Transverse colon (tissue), 4 donors: ENCODE data around the gene GATB. TPM values are rescaled to one million over a fixed set of nuclear protein-coding genes. Genes with fewer than 3 reads are reported as not detected.
A peak's percentile ranks its signal among the peaks of the same experiment; 100 is the strongest.

Experiments used
- DNase-seq: peaks from one replicate; pipeline ENCODE4 v3.0.0-alpha.2; 2019
- H3K27ac ChIP-seq, 4 donors: fragments of 200-600 bp; sonication (generic); 2 replicates each; pipeline ENCODE4 v1.5.1; 2016 to 2018; ENCODE audit warnings: inconsistent platforms in 4 of 4
- H3K27me3 ChIP-seq: fragments of 200-600 bp; sonication (generic); 2 replicates; pipeline ENCODE4 v1.5.1; 2017; ENCODE audit warnings: inconsistent platforms
- H3K36me3 ChIP-seq, 4 donors: fragments of 200-600 bp; sonication (generic); 2 replicates each; pipeline ENCODE4 v1.5.1; 2017 to 2019; ENCODE audit warnings: inconsistent platforms in 4 of 4
- H3K4me1 ChIP-seq, 4 donors: fragments of 200-600 bp; sonication (generic); 2 replicates each; pipeline ENCODE4 v1.5.1; 2017 to 2020; ENCODE audit warnings: inconsistent platforms in 4 of 4
- H3K4me3 ChIP-seq, 4 donors: fragments of 200-600 bp; sonication (generic); 1 replicate in 1 of 4; 2 replicates in 3 of 4; pipeline versions ENCODE4 v1.5.1 to v1.6.1; 2017 to 2019; ENCODE audit warnings: inconsistent platforms in 4 of 4
- H3K9me3 ChIP-seq, 2 donors: fragments of 200-600 bp; sonication (generic); 2 replicates each; pipeline ENCODE4 v1.5.1; 2017 to 2019; ENCODE audit warnings: inconsistent platforms in 2 of 2
- CTCF ChIP-seq, 5 experiments: fragments of 200-600 bp in 3 of 5; fragments of 450-650 bp in 2 of 5; sonication (generic) in 3 of 5; IDR thresholded peaks; 1 replicate in 2 of 5; 2 replicates in 3 of 5; pipeline ENCODE4 v1.5.1; 2016 to 2017; ENCODE audit warnings: antibody characterized with exemption in 5 of 5, inconsistent platforms in 3 of 5, mild to moderate bottlenecking in 2 of 5, moderate library complexity in 1 of 5
- EP300 ChIP-seq: sonication (generic); formaldehyde crosslinking; IDR thresholded peaks from one replicate; pipeline ENCODE4 v1.6.1; 2017; ENCODE audit warnings: antibody characterized with exemption, low read depth
- POLR2A ChIP-seq: fragments of 450-650 bp; IDR thresholded peaks from one replicate; pipeline ENCODE4 v1.6.1; 2016; ENCODE audit warnings: antibody characterized with exemption, mild to moderate bottlenecking, moderate library complexity
- POLR2AphosphoS5 ChIP-seq, 3 donors: sonication (generic); formaldehyde crosslinking; IDR thresholded peaks; one replicate each; pipeline ENCODE4 v1.6.1; 2016; ENCODE audit warnings: antibody characterized with exemption in 3 of 3
- WGBS, 2 donors: methylation state at CpG; one replicate each; pipeline ENCODE4 v1.1.5; 2018; ENCODE audit warnings: low coverage in 1 of 2; 5-methylcytosine and 5-hydroxymethylcytosine counted together
- in situ Hi-C, 4 donors: fragments of 200-750 bp; cut with MboI; loops; one replicate each; pipeline versions ENCODE4 v1.15.0 to v1.15.1; 2017; ENCODE audit warnings: low sequenced_read_pairs in 3 of 4, low pct_ligation_motif_present in 1 of 4, low pct_unique_long_range_greater_than_20kb in 1 of 4
- intact Hi-C: fragments of 100-400 bp; cut with DNase I; formaldehyde crosslinking; loops from one replicate; pipeline ENCODE4 v1.15.1; 2023; ENCODE audit warnings: low total_unique reads
- total RNA-seq, 4 donors: library from RNA; depleted of rRNA; stranded (reverse); fragments of >200 nt; gene quantifications; one replicate each; pipeline ENCODE4 v1.1.0, GENCODE V29; 2016

GATB gene
- total RNA-seq, 4 donors from 2014 or later, result 22.5 to 111 (median 27.3) TPM

- Histone ChIP-seq H3K9me3 (no peaks in the 10 kb centered on the region), H3K4me1 (peaks cover 0 to 7% (median 0%) of the 10 kb centered on the region in 4 donors), H3K27ac (no peak overlapping the region), H3K4me3 (no peak overlapping the region), H3K27me3 (no peaks in the 10 kb centered on the region), H3K36me3 (no peaks in the 10 kb centered on the region)
- TF ChIP-seq POLR2A, result no peak
- TF ChIP-seq POLR2AphosphoS5 (IDR thresholded peaks at IDR 0.05), result no peak
- no peak for TF ChIP-seq CTCF (IDR thresholded peaks at IDR 0.05)
- TF ChIP-seq EP300, result no peak
- 93 to 98% methylated on average over 4 of the region's 4 CpGs for WGBS, 2 donors
- intact Hi-C loops, result no loop called here
- DNase-seq, result no peak
- in situ Hi-C loops, result no loop called here
Observed at GRCh38 chr4:151808542-151808941, 47.7 kb upstream of the GATB start.

DNA sequence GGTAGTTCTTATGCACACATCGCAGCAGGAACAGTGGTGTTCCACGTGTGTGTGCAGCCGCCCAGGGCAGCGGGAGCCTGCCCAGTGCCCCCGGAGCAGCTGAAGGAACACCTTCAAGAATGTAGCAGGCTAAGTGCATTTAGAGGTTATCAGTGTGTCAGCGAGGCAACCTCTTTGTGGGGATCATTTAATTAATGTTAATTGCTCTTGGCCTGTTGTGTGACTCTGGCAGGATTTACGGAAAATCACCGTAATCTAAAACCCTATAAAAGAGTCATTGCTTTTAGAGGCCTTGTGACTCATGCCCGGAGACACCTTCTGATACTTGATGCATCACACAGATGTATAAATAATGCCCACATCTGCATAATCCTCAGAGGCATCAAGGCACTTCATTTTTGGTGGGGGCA is 47.3 kb upstream of the GATB start:
- no peak overlapping the region for H3K4me3 ChIP-seq
- H3K9me3 ChIP-seq, result no peaks in the 10 kb centered on the region
- in situ Hi-C loops (no loop called here), intact Hi-C loops (no loop called here)
- no peak overlapping the region for H3K27ac ChIP-seq
- no peaks in the 10 kb centered on the region for H3K36me3 ChIP-seq
- 60% methylated on average over 9 of the region's 9 CpGs; no CpG with 5 or more reads in 1 of the 2 donors for WGBS, 2 donors
- DNase-seq, result no peak
- TF ChIP-seq EP300 (no peak), CTCF (IDR thresholded peaks at IDR 0.05) (no peak), POLR2A (no peak), POLR2AphosphoS5 (IDR thresholded peaks at IDR 0.05) (no peak)
- H3K4me1 ChIP-seq, result peaks cover 0 to 7% (median 0%) of the 10 kb centered on the region in 4 donors
- H3K27me3 ChIP-seq, result no peaks in the 10 kb centered on the region

GRCh38 chr4:151807220-151807619 is 46.4 kb upstream of the GATB start:
- 49 to 53% methylated on average over 5 to 7 of the region's 7 CpGs for WGBS, 2 donors
- Histone ChIP-seq H3K27ac (no peak overlapping the region), H3K4me3 (no peak overlapping the region), H3K27me3 (no peaks in the 10 kb centered on the region), H3K36me3 (no peaks in the 10 kb centered on the region), H3K9me3 (no peaks in the 10 kb centered on the region), H3K4me1 (peaks cover 0 to 7% (median 0%) of the 10 kb centered on the region in 4 donors)
- peak; percentile 37 for DNase-seq
- in situ Hi-C loops, result no loop called here
- intact Hi-C loops, result no loop called here
- TF ChIP-seq POLR2AphosphoS5 (IDR thresholded peaks at IDR 0.05) (no peak), CTCF (IDR thresholded peaks at IDR 0.05) (no peak), POLR2A (no peak), EP300 (no peak)

- Histone ChIP-seq H3K27ac (no peak overlapping the region), H3K9me3 (no peaks in the 10 kb centered on the region), H3K27me3 (no peaks in the 10 kb centered on the region), H3K36me3 (no peaks in the 10 kb centered on the region), H3K4me1 (peaks cover 0 to 7% (median 0%) of the 10 kb centered on the region in 4 donors), H3K4me3 (no peak overlapping the region)
- intact Hi-C loops (no loop called here), in situ Hi-C loops (no loop called here)
- no peak for DNase-seq
- 51 to 73% methylated on average over 6 of the region's 6 CpGs for WGBS, 2 donors
- TF ChIP-seq POLR2A, result no peak
- no peak for TF ChIP-seq CTCF (IDR thresholded peaks at IDR 0.05)
- TF ChIP-seq POLR2AphosphoS5 (IDR thresholded peaks at IDR 0.05), result no peak
- TF ChIP-seq EP300, result no peak
Observed at GRCh38 chr4:151806511-151806927, 45.7 kb upstream of the GATB start.
